GM11168 (cell line): Measurements from ENCODE around the gene SRCIN1.
"Not testable (repeated sequence)": the region's sequence is repeated elsewhere in the genome, so short reads cannot be mapped to it uniquely, and the experiment has no call there.

ENCODE experiments used
- in situ Hi-C: fragments of 300-500 bp; cut with MboI; formaldehyde crosslinking; loops from one replicate; pipeline ENCODE4 v1.12.0; 2022; ENCODE audit warnings: low sequenced_read_pairs; ENCODE audit not compliant: unreplicated experiment

Gene SRCIN1, protein sequence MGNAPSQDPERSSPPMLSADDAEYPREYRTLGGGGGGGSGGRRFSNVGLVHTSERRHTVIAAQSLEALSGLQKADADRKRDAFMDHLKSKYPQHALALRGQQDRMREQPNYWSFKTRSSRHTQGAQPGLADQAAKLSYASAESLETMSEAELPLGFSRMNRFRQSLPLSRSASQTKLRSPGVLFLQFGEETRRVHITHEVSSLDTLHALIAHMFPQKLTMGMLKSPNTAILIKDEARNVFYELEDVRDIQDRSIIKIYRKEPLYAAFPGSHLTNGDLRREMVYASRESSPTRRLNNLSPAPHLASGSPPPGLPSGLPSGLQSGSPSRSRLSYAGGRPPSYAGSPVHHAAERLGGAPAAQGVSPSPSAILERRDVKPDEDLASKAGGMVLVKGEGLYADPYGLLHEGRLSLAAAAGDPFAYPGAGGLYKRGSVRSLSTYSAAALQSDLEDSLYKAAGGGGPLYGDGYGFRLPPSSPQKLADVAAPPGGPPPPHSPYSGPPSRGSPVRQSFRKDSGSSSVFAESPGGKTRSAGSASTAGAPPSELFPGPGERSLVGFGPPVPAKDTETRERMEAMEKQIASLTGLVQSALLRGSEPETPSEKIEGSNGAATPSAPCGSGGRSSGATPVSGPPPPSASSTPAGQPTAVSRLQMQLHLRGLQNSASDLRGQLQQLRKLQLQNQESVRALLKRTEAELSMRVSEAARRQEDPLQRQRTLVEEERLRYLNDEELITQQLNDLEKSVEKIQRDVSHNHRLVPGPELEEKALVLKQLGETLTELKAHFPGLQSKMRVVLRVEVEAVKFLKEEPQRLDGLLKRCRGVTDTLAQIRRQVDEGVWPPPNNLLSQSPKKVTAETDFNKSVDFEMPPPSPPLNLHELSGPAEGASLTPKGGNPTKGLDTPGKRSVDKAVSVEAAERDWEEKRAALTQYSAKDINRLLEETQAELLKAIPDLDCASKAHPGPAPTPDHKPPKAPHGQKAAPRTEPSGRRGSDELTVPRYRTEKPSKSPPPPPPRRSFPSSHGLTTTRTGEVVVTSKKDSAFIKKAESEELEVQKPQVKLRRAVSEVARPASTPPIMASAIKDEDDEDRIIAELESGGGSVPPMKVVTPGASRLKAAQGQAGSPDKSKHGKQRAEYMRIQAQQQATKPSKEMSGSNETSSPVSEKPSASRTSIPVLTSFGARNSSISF

DNA sequence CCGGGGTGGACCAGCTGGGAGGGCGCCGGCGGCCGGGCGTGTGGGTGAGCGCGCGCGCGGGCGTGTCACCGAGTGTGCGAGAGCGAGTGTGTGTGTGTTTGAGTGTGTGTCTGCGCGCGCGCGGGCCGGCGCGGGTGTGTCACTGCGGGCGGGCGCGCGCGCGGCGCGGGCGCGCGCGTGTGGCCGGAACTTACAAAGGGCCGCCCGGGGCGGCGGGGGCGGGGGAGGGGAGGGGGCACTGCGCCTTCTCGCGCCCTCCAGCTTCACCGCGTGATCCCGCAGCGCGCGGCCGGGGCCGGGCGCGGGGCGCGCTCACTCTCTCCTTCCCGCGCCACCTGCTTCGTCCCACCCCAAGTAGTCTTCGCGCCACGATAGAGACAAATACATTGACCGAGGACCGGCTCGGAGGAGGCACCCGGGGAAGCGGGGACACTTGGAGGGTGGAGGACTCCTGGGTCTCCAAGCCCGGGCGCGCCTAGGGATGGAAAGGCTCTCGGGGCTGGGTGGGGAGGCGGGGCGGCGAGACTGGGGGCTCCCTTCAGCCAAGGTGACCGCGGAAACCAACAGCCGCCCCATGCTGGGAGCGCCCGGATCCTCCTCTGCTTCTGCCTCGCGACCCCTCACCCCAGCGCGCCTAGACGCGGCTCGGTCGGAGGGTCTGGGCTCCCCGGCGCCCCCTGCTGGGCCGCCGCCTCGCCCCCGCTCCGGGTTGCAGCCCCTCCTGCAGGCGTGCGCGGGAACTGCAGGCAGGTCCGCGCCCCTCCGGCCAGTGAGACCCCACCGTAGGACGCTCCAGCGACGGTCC lies at the start of gene SRCIN1:
TSS of gene SRCIN1 (minus strand) at position 112 of the 805 bp plus-strand sequence. CDS start 247 bp downstream, outside the sequence.
- in situ Hi-C loops, result loop anchor here (10.0 kb wide), 1 partner anchor 59 kb away; no protein-coding TSS in a partner anchor

DNA sequence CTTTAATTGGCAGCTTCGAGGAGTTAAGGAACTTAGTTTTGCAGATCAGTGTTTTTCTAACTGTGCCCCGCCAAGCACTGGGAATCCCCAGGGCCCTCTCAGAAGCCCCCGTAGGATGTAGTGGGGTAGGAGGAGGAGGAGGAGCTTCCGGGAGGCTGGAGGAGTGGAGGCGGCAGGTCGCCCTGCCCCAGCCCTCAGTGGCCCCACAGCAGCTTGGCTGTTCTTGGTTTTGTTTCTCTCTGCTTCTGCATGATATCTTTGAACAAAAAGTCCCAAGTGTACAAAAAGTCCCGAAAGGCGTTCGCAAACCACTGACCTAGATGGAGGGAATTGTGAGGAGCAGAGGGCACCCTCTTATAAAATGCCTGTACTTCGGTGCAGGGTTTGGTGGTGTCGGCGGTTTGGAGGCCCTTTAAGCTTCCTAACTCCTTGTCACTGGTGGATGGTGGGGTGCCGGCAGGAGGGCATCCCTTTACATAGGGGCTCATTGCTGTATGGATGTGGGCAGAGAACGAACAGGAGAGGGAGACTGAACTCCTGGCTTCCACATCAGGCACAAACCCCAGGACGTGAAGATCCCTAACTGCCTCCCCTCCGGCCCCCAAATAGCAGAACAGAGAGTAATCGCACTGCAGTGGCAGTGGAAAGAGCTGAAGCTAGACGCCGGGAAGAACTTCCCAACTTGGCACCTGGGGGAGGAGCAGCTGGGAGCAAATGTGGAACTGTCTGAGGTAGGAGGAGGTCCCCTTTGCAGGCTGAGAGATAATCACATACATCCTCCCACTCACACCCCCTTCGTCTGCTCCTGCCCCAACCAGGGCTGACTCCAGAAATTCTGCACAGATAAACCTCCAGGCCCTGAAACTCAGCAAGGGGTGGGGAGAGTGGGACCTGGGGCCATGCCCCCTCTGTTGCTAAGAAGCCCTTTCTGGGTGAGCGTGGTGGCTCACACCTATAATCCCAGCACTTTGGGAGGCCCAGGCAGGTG lies 49.0 kb upstream of the SRCIN1 start:
- in situ Hi-C loops, result no loop called here

DNA sequence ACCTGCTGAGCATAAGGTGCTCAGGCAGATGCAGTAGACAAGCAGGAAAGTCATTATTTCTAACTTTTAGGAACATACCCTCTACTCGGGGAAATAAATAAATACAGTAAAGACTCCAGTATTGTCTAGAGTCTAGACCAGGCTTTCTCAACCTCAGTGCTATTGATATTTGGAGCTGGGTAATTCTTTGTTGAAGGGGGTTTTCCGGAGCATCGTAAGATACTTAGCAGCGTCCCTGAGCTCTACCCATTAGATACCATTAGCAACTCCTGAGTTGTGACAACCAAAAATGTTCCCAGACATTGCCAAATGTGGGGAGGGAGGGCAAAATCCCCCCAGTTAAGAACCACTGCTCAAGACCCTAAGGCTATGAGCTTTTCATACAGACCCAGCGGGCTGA lies 47.9 kb upstream of the SRCIN1 start:
- in situ Hi-C loops, result no loop called here

DNA sequence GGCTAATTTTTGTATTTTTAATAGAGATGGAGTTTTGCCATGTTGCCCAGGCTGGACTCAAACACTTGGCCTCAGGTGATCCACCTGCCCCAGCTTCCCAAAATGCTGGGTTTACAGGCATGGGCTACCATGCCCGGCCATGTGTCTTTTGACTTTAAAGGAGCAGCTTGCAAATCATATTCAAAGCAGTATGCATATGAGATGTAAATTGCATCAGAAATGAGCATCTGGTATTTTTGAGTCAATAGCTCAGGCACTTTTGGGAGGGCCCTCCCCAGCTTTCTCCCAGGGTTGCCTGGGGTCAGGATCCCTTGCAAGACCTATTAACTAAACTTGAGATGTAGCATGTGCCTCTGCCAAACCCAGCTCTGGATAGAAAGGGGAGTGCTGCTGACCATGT lies 47.5 kb upstream of the SRCIN1 start:
- in situ Hi-C loops, result no loop called here

DNA sequence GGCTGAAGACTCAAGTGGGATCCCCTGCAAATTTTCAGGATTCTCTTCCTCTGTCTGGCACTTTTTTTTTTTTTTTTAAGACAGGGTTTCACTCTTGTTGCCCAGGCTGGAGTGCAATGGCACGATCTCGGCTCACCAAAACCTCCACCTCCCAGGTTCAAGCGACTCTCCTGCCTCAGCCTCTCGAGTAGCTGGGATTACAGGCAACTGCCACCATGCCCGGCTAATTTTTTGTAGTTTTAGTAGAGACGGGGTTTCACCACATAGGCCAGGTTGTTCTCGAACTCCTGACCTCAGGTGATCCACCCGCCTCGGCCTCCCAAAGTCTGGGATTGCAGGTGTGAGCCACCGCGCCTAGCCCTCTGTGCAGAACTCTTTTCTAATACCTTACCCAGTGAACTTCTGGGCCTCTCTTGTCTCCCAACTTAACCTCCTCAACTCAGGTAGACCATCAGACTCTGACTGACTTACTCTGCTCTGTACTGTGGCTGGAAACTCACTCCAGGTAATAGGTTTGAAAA lies 45.0 kb upstream of the SRCIN1 start:
- in situ Hi-C loops, result not testable (repeated sequence)

DNA sequence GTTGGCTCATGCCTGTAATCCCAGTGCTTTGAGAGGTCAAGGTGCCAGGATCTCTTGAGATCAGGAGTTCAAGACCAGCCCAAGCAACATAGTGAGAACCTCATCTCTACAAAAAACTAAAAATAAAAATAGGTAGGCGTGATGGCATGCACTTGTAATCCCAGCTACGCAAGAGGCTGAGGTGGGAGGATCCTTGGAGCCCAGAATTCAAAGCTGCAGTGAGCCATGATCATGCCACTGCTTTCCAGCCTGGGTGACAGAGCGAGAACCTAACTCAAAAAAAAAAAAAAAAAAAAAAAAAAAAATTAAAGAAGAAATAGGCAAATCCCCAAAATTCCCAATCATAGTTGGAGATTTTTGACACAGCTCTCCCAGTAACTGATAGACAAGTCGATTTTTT lies 32.2 kb upstream of the SRCIN1 start:
- in situ Hi-C loops, result no loop called here

DNA sequence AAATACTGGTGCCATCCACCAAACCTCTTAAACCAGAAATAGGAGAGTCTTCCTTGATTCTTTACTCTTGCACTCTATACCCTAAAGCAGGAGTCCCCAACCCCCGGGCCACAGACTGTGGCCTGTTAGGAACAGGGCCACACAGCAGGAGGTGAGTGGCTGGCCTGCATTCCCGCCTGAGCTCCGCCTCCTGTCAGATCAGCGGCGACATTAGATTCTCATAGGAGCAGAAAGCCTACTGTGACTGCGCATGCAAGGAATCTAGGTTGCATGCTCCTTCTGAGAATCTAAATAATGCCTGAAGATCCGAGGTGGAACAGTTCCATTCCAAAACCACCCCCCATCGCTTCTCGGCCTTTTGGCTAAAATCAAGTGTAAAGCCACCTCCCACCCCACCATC lies 30.3 kb upstream of the SRCIN1 start:
- in situ Hi-C loops, result no loop called here

DNA sequence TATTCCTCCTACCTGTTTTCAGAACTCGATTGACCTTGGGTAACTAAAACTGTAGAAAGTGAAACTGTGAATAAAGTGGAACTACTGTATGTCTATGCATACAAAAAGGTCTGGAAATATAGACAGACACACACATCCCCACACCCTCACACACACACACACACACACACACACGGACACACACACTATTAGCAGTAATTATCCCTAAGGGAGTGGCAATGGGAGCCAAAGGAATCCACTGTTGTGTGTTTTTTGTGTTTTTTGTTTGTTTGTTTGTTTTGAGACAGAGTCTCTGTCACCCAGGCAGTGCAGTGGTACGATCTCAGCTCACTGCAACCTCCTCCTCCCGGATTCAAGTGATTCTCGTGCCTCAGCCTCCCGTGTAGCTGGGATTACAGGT lies 26.6 kb upstream of the SRCIN1 start:
- in situ Hi-C loops, result no loop called here

DNA sequence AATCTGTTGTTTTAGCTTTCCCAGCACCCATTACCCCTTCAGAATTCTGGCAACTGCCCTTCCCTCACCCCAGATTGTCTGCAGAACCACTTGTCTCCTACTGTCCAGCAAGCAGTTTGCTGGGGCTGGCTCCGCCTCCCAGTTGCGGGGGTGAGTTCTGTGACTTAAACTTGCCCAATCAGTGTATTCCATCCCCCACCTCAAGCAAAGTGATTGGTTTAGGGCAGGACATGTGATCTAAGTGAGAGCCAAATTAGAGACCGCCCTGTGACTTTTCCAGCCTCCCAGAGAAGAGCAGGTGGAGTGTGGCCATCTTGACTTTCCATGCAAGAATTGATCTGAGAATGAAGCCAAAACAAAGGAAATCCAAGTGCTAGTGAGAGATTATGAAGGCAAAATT lies 22.7 kb upstream of the SRCIN1 start:
- in situ Hi-C loops, result no loop called here

DNA sequence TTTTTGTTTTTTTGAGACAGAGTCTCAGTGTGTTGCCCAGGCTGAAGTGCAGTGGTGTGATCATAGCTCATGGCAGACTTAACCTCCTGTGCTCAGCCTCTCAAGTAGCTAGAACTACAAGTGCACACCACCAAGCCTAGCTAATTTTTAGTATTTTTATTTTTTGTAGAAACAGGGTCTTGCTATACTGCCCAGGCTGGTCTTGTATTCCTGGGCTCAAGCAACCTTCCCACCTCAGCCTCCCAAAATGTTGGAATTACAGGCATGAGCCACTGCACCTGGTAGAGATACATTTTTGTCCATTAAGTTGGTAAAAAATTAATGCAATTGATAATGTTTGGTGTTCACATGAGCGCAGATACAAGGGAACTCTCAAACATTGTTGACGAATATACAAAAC lies 22.2 kb upstream of the SRCIN1 start:
- in situ Hi-C loops, result no loop called here

DNA sequence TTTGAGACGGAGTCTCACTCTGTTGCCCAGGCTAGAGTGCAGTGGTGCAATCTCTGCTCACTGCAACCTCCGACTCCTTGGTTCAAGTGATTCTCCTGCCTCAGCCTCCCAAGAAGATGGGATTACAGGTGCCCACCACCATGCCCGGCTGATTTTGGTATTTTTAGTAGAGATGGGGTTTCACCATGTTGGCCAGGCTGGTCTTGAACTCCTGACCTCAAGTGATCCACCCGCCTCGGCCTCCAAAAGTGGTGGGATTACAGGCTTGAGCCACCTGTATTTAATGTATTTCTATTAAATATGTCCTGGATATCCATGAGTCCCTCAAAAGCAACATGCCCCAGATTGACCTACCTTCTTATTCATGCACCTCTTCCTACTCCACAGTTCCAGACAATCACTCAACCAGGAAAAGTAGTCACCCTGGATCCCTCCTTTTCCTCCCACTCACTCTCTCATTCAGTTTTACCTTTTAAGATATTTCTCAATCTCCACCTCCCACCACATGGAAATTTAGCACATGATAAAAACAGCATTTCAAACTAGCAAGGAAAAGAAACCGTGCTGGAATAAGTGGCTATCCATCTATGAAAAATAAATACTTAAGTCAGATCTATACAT lies 21.0 kb upstream of the SRCIN1 start:
- in situ Hi-C loops, result not testable (repeated sequence)

DNA sequence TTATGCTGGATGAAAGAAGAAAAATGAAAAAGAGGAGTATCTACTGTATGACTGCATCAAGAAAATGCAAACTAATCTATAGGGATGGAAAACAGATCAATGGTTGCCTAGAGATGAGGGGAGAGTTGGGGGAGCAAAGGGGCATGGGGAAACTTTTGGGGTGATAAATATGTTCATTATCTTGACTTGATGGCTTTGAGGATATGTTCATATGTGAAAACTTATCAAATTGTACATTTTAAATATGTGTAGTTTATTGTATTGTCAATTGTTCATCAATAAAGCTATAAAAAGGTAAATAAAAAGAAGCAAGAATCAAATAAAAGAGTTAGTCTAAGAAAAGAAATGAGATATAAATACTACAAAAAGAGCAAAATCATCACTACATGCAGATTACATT lies 19.7 kb upstream of the SRCIN1 start:
- in situ Hi-C loops, result no loop called here

DNA sequence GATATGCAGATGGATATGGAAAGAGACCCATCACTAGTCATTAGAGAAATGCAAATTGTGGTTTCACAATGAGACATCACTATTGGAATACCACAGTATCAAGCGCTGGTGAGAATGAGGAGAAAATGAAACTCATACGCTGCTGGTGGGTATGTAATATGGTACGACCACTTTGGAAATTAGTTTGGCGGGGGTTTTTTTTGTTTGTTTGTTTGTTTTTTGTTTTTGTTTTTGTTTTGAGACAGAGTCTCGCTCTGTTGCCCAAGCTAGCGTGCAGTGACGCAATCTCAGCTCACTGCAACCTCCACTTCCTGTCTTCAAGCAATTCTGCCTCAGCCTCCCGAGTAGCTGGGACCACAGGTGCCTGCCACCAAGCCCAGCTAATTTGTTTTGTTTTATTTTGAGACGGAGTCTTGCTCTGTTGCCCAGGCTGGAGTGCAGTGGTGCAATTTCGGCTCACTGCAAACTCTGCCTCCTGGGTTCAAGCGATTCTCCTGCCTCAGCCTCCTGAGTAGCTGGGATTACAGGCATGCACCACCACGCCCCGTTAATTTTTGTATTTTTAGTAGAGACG lies 19.1 kb upstream of the SRCIN1 start:
- in situ Hi-C loops, result not testable (repeated sequence)

DNA sequence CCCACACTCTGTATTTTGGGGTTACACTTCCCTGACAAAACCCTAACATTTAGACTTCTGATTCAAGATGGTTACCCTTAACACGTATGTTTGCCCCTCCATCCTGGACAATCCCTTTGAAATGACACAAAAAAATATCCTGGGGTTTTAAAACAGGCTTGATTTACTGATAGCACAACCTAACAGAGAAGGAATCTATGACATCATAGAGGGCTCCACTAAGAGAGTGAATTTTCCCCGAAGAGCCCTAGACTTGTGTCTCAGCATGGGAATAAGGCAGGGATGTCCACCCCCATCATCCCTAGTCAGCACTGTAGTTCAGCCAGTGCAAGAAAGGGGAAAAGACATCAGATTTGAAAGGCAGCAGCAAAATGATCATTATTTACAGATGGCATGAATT lies 15.8 kb upstream of the SRCIN1 start:
- in situ Hi-C loops, result no loop called here

DNA sequence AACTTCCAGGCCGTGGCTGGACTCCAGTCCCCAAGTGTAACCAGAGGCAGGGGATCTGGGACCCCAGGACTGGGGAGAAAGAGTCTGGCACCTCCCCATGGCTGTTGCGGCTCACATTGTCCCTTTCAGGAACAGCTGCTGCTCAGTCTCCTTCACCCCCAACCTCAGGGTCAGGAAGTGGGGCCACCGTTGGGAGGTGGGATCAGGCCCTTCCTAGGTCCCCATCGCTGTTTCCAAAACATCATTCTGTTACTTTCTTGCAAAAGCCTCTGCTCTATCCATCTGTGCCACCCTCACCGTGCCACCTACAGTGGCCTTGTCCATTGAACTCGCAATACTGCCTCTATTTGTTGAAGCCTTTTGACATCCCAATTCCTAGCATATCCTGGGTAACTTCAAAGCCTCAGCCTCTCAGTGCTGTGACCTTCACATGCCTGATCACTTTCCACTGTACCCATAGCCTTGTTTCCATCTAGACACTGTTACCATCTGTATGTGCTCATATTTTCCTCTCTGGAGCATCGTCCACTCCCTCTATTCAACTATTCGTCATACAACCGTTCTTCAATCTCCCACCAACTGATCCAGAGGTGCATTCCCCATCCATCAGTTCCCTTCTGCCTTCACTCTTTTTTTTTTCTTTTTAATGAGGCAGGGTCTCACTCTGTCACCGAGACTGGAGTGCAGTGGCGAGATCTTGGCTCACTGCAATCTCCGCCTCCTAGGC lies 15.0 kb upstream of the SRCIN1 start:
- in situ Hi-C loops, result no loop called here

DNA sequence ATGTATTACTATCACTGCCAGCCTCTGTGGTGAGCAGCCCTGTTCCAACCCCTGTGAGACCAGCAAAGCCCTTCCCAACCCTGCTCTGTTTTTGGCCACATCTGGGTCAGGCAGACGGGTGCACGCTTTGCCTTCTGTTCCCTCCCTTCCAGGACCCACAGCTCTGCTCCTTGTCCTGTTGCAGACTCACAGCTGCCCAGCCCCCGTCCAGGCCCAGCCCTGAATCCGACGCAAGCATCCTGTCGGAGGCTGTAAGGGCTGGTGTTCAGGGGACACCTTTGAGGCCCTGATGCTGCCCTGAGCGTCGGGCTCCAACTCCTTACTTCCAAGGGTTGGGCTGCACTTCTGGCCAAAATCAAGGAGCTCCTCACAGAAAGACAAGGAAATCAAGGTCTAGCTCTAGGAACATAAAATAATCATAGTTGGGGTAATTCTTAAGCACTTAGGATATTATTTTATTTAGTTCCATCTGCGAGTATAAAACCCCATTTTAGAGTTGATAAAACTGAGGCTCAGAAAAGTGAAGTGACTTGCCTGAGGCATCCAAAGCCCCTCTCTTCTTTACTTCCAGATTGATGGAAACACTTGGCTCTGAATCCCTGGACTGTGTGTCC lies 14.3 kb upstream of the SRCIN1 start:
- in situ Hi-C loops, result no loop called here

DNA sequence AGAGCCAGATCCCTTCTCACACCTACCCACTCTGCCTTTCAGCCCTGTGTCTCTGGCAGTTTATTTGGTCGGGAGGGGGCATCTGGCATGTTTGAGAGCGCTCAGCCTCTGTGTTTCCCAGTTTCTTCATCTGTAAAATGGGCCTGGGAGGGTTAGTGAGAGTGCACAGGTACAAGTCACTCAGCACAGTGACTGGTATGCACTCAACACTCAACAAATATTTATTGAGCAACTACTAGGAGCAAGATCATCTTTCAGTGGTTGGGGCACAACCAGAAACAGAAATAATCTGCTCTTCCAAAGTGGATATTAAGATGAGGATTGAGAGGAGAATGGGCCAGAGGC lies 13.7 kb upstream of the SRCIN1 start:
- in situ Hi-C loops, result no loop called here
